HepG2 (cell line): ENCODE data around the gene CLPTM1. TPM values are rescaled to one million over a fixed set of nuclear protein-coding genes. Genes with fewer than 3 reads are reported as not detected.

Experiments
- ATAD3A ChIP-seq: sonication (generic); formaldehyde crosslinking; IDR thresholded peaks from 2 replicates; pipeline ENCODE4 v1.4.0; 2020; ENCODE audit warnings: missing genetic modification reagents
- BORCS8-MEF2B ChIP-seq: sonication (generic); formaldehyde crosslinking; IDR thresholded peaks from 2 replicates; pipeline ENCODE4 v1.8.0; 2022; ENCODE audit warnings: mild to moderate bottlenecking, missing genetic modification reagents
- FOSL2 ChIP-seq: sonication (generic); formaldehyde crosslinking; IDR thresholded peaks from 2 replicates; pipeline ENCODE4 v1.4.0; 2020; ENCODE audit warnings: missing genetic modification reagents
- HES4 ChIP-seq: sonication (generic); formaldehyde crosslinking; IDR thresholded peaks from 2 replicates; pipeline ENCODE4 v1.9.0; 2021; ENCODE audit warnings: mild to moderate bottlenecking, missing genetic modification reagents, borderline replicate concordance
- KAT2B ChIP-seq: fragments of 150-350 bp; IDR thresholded peaks from 2 replicates; pipeline ENCODE4 v1.6.1; 2014; ENCODE audit warnings: low read depth, low read length, borderline replicate concordance
- NFYC ChIP-seq: IDR thresholded peaks from 2 replicates; pipeline ENCODE4 v1.6.1; 2016; ENCODE audit warnings: missing genetic modification reagents, missing compliant biosample characterization
- RFXAP ChIP-seq: sonication (generic); formaldehyde crosslinking; IDR thresholded peaks from 2 replicates; pipeline ENCODE4 v1.4.0; 2020; ENCODE audit warnings: missing genetic modification reagents, borderline replicate concordance
- ZMAT3 ChIP-seq: sonication (generic); formaldehyde crosslinking; conservative IDR thresholded peaks from 2 replicates; pipeline ENCODE4 v1.7.0; 2021; ENCODE audit warnings: missing genetic modification reagents
- ZNF274 ChIP-seq: sonication (generic); formaldehyde crosslinking; IDR thresholded peaks from 2 replicates; pipeline ENCODE4 v1.5.1; 2020; ENCODE audit warnings: mild to moderate bottlenecking, missing genetic modification reagents
- ZNF292 ChIP-seq: sonication (generic); formaldehyde crosslinking; IDR thresholded peaks from 2 replicates; pipeline ENCODE4 v1.8.1; 2022; ENCODE audit warnings: mild to moderate bottlenecking, low read depth, missing genetic modification reagents, borderline replicate concordance
- ZNF530 ChIP-seq: sonication (generic); formaldehyde crosslinking; IDR thresholded peaks from 2 replicates; pipeline ENCODE4 v1.5.0; 2020; ENCODE audit warnings: low read depth, mild to moderate bottlenecking, missing genetic modification reagents
- polyA plus RNA-seq, 8 experiments: library from polyadenylated mRNA; depleted of rRNA in 3 of 8; stranded (reverse) in 7 of 8; unstranded in 1 of 8; fragments of >200 nt; fragmentation: Illumina TruSeq in 4 of 8; extraction: Trizol in 4 of 8; gene quantifications; 2 replicates each; pipeline versions ENCODE4 v1.2.1 to v1.2.3, GENCODE V29; 2011 to 2016; ENCODE audit warnings: low read depth in 4 of 8, missing spikeins in 1 of 8, mixed read lengths in 1 of 8; ENCODE audit not compliant: insufficient read depth in 1 of 8
- total RNA-seq, 5 experiments: library from RNA; depleted of rRNA; stranded (reverse); fragments of >200 nt; fragmentation: Illumina TruSeq; extraction: Trizol; gene quantifications; 2 replicates each; pipeline ENCODE4 v1.2.3, GENCODE V29; 2016; ENCODE audit warnings: low read depth in 1 of 5
- TF ChIP-seq, protein P1 (sequence below): fragments of 450-650 bp; IDR thresholded peaks from 2 replicates; pipeline ENCODE4 v1.6.1; 2017; ENCODE audit warnings: mild to moderate bottlenecking
- TF ChIP-seq, protein P2 (sequence below): sonication (generic); formaldehyde crosslinking; IDR thresholded peaks from 2 replicates; pipeline ENCODE4 v1.4.0; 2020; ENCODE audit warnings: missing genetic modification reagents, borderline replicate concordance
- TF ChIP-seq, protein P3 (sequence below): fragments of 450-650 bp; IDR thresholded peaks from 2 replicates; pipeline ENCODE4 v1.6.1; 2016
- TF ChIP-seq, protein P4 (sequence below): sonication (generic); formaldehyde crosslinking; conservative IDR thresholded peaks from 2 replicates; pipeline ENCODE4 v1.4.0; 2020; ENCODE audit warnings: missing genetic modification reagents
- TF ChIP-seq, protein P5 (sequence below): sonication (generic); formaldehyde crosslinking; IDR thresholded peaks from 2 replicates; pipeline ENCODE4 v1.8.1; 2022; ENCODE audit warnings: mild to moderate bottlenecking, missing genetic modification reagents
- TF ChIP-seq, protein P6 (sequence below): sonication (generic); formaldehyde crosslinking; IDR thresholded peaks from 2 replicates; pipeline ENCODE4 v1.4.0; 2020; ENCODE audit warnings: missing genetic modification reagents

The CLPTM1 gene
- total and polyA plus RNA-seq, 2 of the 13 experiments (the other 11 are each of a cell fraction or from before 2014, with no cell fraction given): 34.9 to 42.8 TPM

DNA sequence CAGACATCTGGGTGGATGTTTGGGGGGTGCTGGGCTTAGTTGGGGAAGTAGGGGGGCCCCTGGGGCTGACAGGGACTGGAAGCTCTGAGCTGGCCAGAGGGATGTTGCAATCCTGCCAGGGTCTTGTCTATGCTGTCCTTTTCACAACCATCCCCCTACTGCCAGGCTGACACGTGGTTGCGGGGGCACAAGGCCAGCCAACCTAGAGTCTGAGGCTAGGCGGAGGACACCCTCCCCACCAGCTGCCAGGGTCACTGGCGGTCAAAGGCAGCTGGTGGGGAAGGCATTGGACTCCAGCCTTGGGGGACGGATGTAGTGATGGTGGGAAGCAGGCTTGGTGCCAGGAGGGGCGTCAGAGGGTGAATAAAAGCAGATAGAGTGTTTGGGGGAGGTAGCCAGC lies 42.3 kb upstream of the CLPTM1 start (continued):
- TF ChIP-seq, protein P1, sequence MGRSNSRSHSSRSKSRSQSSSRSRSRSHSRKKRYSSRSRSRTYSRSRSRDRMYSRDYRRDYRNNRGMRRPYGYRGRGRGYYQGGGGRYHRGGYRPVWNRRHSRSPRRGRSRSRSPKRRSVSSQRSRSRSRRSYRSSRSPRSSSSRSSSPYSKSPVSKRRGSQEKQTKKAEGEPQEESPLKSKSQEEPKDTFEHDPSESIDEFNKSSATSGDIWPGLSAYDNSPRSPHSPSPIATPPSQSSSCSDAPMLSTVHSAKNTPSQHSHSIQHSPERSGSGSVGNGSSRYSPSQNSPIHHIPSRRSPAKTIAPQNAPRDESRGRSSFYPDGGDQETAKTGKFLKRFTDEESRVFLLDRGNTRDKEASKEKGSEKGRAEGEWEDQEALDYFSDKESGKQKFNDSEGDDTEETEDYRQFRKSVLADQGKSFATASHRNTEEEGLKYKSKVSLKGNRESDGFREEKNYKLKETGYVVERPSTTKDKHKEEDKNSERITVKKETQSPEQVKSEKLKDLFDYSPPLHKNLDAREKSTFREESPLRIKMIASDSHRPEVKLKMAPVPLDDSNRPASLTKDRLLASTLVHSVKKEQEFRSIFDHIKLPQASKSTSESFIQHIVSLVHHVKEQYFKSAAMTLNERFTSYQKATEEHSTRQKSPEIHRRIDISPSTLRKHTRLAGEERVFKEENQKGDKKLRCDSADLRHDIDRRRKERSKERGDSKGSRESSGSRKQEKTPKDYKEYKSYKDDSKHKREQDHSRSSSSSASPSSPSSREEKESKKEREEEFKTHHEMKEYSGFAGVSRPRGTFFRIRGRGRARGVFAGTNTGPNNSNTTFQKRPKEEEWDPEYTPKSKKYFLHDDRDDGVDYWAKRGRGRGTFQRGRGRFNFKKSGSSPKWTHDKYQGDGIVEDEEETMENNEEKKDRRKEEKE: no peak
- TF ChIP-seq HES4 (CRISPR knock-in tag) (no peak), ZNF530 (CRISPR knock-in tag) (no peak), ZNF292 (no peak), KAT2B (no peak), ZMAT3 (CRISPR knock-in tag) (0 out of 2 replicates have a peak, but pooled peaks have one; percentile 58), NFYC (CRISPR knock-in tag) (no peak), ZNF274 (CRISPR knock-in tag) (no peak), BORCS8-MEF2B (CRISPR knock-in tag) (peak; percentile 45; the same call in 1 of the 2 replicates), ATAD3A (CRISPR knock-in tag) (no peak), RFXAP (CRISPR knock-in tag) (peak; percentile 83; the same call in 1 of the 2 replicates), FOSL2 (CRISPR knock-in tag) (peak; percentile 89)
- TF ChIP-seq, protein P2, sequence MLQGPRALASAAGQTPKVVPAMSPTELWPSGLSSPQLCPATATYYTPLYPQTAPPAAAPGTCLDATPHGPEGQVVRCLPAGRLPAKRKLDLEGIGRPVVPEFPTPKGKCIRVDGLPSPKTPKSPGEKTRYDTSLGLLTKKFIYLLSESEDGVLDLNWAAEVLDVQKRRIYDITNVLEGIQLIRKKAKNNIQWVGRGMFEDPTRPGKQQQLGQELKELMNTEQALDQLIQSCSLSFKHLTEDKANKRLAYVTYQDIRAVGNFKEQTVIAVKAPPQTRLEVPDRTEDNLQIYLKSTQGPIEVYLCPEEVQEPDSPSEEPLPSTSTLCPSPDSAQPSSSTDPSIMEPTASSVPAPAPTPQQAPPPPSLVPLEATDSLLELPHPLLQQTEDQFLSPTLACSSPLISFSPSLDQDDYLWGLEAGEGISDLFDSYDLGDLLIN (CRISPR knock-in tag): no peak
- TF ChIP-seq, protein P3, sequence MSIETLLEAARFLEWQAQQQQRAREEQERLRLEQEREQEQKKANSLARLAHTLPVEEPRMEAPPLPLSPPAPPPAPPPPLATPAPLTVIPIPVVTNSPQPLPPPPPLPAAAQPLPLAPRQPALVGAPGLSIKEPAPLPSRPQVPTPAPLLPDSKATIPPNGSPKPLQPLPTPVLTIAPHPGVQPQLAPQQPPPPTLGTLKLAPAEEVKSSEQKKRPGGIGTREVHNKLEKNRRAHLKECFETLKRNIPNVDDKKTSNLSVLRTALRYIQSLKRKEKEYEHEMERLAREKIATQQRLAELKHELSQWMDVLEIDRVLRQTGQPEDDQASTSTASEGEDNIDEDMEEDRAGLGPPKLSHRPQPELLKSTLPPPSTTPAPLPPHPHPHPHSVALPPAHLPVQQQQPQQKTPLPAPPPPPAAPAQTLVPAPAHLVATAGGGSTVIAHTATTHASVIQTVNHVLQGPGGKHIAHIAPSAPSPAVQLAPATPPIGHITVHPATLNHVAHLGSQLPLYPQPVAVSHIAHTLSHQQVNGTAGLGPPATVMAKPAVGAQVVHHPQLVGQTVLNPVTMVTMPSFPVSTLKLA: peak; percentile 66
- TF ChIP-seq, protein P4, sequence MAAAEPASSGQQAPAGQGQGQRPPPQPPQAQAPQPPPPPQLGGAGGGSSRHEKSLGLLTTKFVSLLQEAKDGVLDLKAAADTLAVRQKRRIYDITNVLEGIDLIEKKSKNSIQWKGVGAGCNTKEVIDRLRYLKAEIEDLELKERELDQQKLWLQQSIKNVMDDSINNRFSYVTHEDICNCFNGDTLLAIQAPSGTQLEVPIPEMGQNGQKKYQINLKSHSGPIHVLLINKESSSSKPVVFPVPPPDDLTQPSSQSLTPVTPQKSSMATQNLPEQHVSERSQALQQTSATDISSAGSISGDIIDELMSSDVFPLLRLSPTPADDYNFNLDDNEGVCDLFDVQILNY (CRISPR knock-in tag): no peak
- TF ChIP-seq, protein P5, sequence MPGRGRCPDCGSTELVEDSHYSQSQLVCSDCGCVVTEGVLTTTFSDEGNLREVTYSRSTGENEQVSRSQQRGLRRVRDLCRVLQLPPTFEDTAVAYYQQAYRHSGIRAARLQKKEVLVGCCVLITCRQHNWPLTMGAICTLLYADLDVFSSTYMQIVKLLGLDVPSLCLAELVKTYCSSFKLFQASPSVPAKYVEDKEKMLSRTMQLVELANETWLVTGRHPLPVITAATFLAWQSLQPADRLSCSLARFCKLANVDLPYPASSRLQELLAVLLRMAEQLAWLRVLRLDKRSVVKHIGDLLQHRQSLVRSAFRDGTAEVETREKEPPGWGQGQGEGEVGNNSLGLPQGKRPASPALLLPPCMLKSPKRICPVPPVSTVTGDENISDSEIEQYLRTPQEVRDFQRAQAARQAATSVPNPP (CRISPR knock-in tag): no peak
- TF ChIP-seq, protein P6, sequence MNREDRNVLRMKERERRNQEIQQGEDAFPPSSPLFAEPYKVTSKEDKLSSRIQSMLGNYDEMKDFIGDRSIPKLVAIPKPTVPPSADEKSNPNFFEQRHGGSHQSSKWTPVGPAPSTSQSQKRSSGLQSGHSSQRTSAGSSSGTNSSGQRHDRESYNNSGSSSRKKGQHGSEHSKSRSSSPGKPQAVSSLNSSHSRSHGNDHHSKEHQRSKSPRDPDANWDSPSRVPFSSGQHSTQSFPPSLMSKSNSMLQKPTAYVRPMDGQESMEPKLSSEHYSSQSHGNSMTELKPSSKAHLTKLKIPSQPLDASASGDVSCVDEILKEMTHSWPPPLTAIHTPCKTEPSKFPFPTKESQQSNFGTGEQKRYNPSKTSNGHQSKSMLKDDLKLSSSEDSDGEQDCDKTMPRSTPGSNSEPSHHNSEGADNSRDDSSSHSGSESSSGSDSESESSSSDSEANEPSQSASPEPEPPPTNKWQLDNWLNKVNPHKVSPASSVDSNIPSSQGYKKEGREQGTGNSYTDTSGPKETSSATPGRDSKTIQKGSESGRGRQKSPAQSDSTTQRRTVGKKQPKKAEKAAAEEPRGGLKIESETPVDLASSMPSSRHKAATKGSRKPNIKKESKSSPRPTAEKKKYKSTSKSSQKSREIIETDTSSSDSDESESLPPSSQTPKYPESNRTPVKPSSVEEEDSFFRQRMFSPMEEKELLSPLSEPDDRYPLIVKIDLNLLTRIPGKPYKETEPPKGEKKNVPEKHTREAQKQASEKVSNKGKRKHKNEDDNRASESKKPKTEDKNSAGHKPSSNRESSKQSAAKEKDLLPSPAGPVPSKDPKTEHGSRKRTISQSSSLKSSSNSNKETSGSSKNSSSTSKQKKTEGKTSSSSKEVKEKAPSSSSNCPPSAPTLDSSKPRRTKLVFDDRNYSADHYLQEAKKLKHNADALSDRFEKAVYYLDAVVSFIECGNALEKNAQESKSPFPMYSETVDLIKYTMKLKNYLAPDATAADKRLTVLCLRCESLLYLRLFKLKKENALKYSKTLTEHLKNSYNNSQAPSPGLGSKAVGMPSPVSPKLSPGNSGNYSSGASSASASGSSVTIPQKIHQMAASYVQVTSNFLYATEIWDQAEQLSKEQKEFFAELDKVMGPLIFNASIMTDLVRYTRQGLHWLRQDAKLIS (CRISPR knock-in tag): no peak
